ENCODE data around the gene GOLPH3L.
"Not testable (repeated sequence)": the region's sequence is repeated elsewhere in the genome, so short reads cannot be mapped to it uniquely, and the experiment has no call there.

GOLPH3L gene

GRCh38 chr1:150662811-150663210, 34.1 kb downstream of the GOLPH3L start:
- DNase-seq (ENCODE audit: low read depth, low spot score): no peak
- no peak overlapping the region for H3K4me3 ChIP-seq (ENCODE audit: low read length)

- no peak overlapping the region for H3K4me3 ChIP-seq (ENCODE audit: low read length)
- no peak for DNase-seq (ENCODE audit: low read depth, low spot score)
Observed at GRCh38 chr1:150661156-150661555, 35.8 kb downstream of the GOLPH3L start.

DNA sequence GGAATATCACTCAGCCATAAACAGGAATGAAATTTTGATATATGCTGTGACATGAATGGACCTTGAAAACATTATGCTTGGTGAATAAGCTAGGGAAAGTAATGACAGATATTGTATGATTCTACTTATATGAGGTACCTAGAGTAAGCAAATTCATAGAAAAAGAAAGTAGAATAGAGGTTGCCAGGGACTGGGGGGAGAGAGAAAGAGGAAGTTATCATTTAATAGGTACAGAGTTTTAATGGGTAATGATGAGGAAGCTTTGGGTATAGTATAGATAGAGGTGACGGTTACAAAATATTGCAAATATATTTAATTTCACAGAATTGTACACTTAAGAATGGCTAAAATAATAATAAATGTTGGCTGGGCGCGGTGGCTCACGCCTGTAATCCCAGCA, 36.4 kb downstream of the GOLPH3L start:
- no peak overlapping the region for H3K4me3 ChIP-seq (ENCODE audit: low read length)
- DNase-seq (ENCODE audit: low read depth, low spot score): no peak

GRCh38 chr1:150657064-150657463, 39.9 kb downstream of the GOLPH3L start:
- H3K4me3 ChIP-seq (ENCODE audit: low read length); DNase-seq (ENCODE audit: low read depth, low spot score): not testable (repeated sequence)

GRCh38 chr1:150654635-150655034, 42.3 kb downstream of the GOLPH3L start:
- DNase-seq (ENCODE audit: low read depth, low spot score); H3K4me3 ChIP-seq (ENCODE audit: low read length): not testable (repeated sequence)

GRCh38 chr1:150650193-150650592, 46.8 kb downstream of the GOLPH3L start:
- DNase-seq (ENCODE audit: low read depth, low spot score): no peak
- H3K4me3 ChIP-seq (ENCODE audit: low read length): no peak overlapping the region

DNA sequence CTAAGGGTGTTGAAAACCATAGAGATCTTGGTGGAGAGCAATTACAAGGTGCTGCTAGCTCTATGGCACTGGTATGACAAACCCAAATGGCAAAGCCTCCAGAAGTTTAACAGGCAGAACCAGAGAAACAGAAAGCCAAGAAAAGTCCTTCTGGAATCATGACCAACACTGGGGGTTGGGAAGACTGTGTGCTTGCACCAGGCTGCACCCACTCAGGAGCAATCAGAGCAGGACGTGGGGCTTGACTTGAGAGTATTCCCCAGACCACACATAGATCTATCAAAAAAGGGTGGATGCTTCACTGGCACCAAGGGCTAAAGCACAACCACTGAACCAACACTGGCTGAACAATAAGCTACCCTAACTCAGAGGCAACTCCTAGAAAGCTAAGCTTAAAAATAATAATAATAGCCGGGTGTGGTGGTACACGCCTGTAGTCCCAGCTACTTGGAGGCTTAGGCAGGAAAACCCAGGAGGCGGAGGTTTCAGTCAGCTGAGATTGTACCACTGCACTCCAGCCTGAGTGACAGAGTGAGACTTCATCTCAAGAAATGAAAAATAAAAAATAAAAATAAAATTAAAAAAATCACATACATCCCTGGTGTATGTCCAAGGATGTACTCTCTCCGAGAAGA, 47.4 kb downstream of the GOLPH3L start:
- DNase-seq (ENCODE audit: low read depth, low spot score): no peak
- H3K4me3 ChIP-seq (ENCODE audit: low read length): no peak overlapping the region

DNA sequence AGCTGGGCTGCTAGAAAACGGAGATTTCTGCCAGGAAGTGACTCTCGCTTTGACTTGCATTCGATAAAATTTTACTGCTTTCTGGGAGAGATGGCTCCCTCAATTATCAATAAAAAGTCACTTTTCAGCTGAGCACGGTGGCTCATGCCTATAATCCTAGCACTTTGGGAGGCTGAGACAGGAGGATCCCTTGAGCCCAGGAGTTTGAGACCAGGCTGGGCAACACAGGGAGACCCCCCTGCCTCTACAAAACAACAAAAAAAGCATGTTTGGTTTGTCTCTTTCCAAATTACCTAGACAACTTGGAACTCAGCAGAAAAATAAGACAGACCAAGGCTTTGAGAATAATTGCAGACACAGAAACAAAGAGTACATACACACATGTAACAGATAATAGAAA, 54.7 kb downstream of the GOLPH3L start:
- no peak overlapping the region for H3K4me3 ChIP-seq (ENCODE audit: low read length)

GRCh38 chr1:150641126-150641815, 55.7 kb downstream of the GOLPH3L start:
- H3K4me3 ChIP-seq (ENCODE audit: low read length); DNase-seq (ENCODE audit: low read depth, low spot score): not testable (repeated sequence)

More for the DNA sequence above, 54.7 kb downstream of the GOLPH3L start:
- DNase-seq (ENCODE audit: low read depth, low spot score): no peak

DNA sequence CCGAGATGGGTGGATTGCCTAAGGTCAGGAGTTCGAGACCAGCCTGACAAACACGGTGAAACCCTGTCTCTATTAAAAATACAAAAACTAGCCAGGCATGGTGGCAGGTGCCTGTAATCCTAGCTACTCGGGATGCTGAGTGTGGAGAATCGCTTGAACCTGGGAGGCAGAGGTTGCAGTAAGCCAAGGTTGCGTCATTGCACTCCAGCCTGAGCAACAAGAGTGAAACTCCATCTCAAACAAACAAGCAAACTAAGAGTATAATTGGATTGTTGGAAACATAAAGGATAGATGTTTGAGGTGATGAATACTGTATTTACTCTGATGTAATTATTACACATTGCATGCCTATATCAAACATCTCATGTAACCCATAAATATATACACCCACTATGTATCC, 58.5 kb downstream of the GOLPH3L start:
- not testable (repeated sequence) for H3K4me3 ChIP-seq (ENCODE audit: low read length); DNase-seq (ENCODE audit: low read depth, low spot score)

GRCh38 chr1:150634839-150635622, 61.9 kb downstream of the GOLPH3L start:
- DNase-seq (ENCODE audit: low read depth, low spot score); H3K4me3 ChIP-seq (ENCODE audit: low read length): not testable (repeated sequence)

- DNase-seq (ENCODE audit: low read depth, low spot score): peak; percentile 100
- H3K4me3 ChIP-seq (ENCODE audit: low read length): peak within 1 kb of the TSS; percentile 61
Observed at GRCh38 chr1:150629115-150629928, 67.6 kb downstream of the GOLPH3L start, which contains the start of gene ENSA. Gene ENSA, minus strand, starts transcription at chr1:150629612. Its CDS starts 142 bp downstream, at chr1:150629470.

DNA sequence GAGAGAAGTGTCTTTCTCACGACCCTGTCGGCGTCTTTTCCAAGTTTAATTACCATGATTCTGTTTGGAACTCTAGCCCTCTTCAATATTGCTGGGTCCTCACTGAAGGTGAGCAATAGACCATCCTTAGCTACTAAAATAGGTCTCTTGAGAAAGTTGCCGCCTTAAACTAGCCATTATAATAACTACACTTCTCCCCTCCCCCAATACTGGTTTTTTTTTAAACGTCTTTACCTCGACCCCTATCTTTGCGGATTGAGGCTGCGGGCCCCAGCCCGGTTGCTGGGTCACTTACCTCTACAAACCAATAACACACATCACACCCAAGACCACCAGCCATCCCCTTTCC, 68.2 kb downstream of the GOLPH3L start:
- no peak for DNase-seq (ENCODE audit: low read depth, low spot score)
- peak overlapping the region; percentile 61 for H3K4me3 ChIP-seq (ENCODE audit: low read length)

DNA sequence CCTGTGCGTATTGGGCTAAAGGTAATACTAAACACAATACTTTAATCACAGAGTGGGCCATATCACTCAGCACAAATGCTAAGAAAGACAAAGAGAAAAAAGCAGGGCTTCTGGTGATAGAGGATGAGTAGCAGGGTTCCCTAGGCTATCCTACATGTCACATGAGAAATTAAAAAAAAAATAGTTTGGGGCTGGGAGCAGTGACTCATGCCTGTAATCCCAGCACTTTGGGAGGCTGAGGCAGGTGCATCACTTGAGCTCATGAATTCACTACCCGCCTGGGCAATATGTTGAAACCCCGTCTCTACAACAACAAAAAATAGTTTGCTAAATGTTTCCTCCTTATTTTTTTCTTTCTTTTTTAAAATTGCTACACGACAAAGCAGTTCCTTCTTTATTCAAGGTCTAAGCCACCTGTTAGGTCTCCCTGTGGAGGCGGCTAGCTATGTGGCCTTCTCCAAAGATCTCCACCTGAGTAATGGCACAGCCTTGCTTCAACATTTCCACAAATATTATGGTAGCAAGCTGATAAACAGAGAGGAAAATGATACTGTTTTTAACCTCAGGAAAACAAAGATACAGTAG, 69.0 kb downstream of the GOLPH3L start:
- H3K4me3 ChIP-seq (ENCODE audit: low read length): peak overlapping the region; percentile 61
- no peak for DNase-seq (ENCODE audit: low read depth, low spot score)

DNA sequence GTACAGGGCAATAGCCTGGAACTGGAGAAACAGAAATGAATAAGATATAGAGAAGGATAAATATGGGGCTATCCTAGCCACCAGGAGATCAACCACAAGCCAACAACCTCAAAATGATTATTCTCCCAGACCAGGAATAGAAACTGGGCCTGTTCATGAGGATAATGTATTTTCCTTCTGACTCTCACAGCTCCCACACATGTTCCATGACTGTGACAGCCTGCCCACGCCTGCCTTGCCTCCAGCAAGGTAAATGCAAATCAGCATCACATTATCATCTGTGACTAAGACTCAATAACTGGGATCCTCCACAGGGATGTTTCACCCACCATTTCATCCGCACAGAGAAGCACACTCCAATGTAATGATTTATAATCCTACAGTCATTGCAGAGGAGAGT, 70.8 kb downstream of the GOLPH3L start:
- DNase-seq (ENCODE audit: low read depth, low spot score): no peak
- H3K4me3 ChIP-seq (ENCODE audit: low read length): no peak overlapping the region

- H3K4me3 ChIP-seq (ENCODE audit: low read length); DNase-seq (ENCODE audit: low read depth, low spot score): not testable (repeated sequence)
Observed at GRCh38 chr1:150624546-150624945, 72.4 kb downstream of the GOLPH3L start.

DNA sequence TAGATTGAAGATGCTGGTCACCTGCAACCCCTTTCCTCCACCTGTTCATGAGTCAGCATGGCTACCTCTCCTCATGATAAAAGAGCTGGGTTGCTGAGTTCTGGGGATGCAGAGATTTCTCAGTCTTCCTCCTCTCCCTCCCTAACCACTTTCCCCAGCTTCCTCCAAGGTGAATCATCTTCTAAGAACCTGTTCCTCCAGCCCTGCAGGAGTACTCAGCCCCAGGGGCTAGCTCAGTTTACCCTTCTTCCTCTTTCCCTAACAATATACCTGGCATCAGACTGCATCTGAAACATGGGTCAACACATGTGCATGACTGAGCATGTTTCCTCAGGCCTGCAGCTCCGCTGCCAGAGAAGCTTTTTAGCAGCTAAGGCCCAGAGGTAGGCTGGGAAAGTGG, 72.8 kb downstream of the GOLPH3L start:
- H3K4me3 ChIP-seq (ENCODE audit: low read length); DNase-seq (ENCODE audit: low read depth, low spot score): not testable (repeated sequence)

- H3K4me3 ChIP-seq (ENCODE audit: low read length): no peak overlapping the region
- DNase-seq (ENCODE audit: low read depth, low spot score): no peak
Observed at GRCh38 chr1:150622303-150622975, 74.5 kb downstream of the GOLPH3L start.

Measured in Jurkat, Clone E6-1 (cell line).